Naive B cell (primary cell): Measurements from ENCODE around the gene LIMA1. TPM values are rescaled to one million over a fixed set of nuclear protein-coding genes. Genes with fewer than 3 reads are reported as not detected.

Source experiments
- ATAC-seq, 2 donors: fragments of 150-1000 bp; cut with Tn5 transposase; 2 replicates each; pipeline ENCODE4 v1.10.0; 2021; ENCODE audit warnings: low read depth in 2 of 2, mild to moderate bottlenecking in 2 of 2, moderate library complexity in 2 of 2
- DNase-seq: peaks from one replicate; pipeline ENCODE4 v3.0.0; 2022
- H3K27ac Mint-ChIP-seq, 6 donors: one replicate each; pipeline ENCODE4 v1.8.0; 2020 to 2022; ENCODE audit warnings: mild to moderate bottlenecking in 6 of 6, mixed read lengths in 6 of 6, moderate library complexity in 5 of 6, inconsistent platforms in 2 of 6
- H3K27me3 Mint-ChIP-seq, 3 donors: one replicate each; pipeline ENCODE4 v1.8.0; 2021 to 2022; ENCODE audit warnings: mixed read lengths in 3 of 3, mild to moderate bottlenecking in 1 of 3
- H3K36me3 Mint-ChIP-seq, 2 donors: one replicate each; pipeline ENCODE4 v1.8.0; 2020 to 2022; ENCODE audit warnings: mixed read lengths in 2 of 2, inconsistent platforms in 1 of 2, mild to moderate bottlenecking in 1 of 2
- H3K4me1 Mint-ChIP-seq, 3 donors: one replicate each; pipeline ENCODE4 v1.8.0; 2020 to 2022; ENCODE audit warnings: mixed read lengths in 3 of 3, inconsistent platforms in 1 of 3, mild to moderate bottlenecking in 1 of 3, moderate library complexity in 1 of 3
- H3K4me3 Mint-ChIP-seq, 8 donors: one replicate each; pipeline ENCODE4 v1.8.0; 2020 to 2022; ENCODE audit warnings: mild to moderate bottlenecking in 8 of 8, mixed read lengths in 8 of 8, moderate library complexity in 8 of 8, inconsistent platforms in 2 of 8
- H3K9me3 Mint-ChIP-seq, 7 donors: one replicate each; pipeline ENCODE4 v1.8.0; 2020 to 2022; ENCODE audit warnings: mixed read lengths in 7 of 7, mild to moderate bottlenecking in 5 of 7, inconsistent platforms in 2 of 7, moderate library complexity in 1 of 7
- polyA plus RNA-seq, 6 donors: library from polyadenylated mRNA; unstranded; fragments of 300-500 nt; fragmentation: Illumina TruSeq; gene quantifications; one replicate each; pipeline ENCODE4 v1.2.3, GENCODE V29; 2021; ENCODE audit warnings: low read depth in 6 of 6

LIMA1 gene
- polyA plus RNA-seq, 6 donors from 2014 or later, result 0.48 to 2.1 (median 1.5) TPM

- DNase-seq (no peak), ATAC-seq (no peak)
- Mint-ChIP-seq H3K27me3 (no peaks in the 10 kb centered on the region), H3K4me3 (no peak overlapping the region), H3K9me3 (no peaks in the 10 kb centered on the region), H3K36me3 (no peaks in the 10 kb centered on the region), H3K4me1 (peaks cover 8 to 15% (median 11%) of the 10 kb centered on the region in 3 donors), H3K27ac (no peak overlapping the region)
Observed at GRCh38 chr12:50192908-50193307, 90.4 kb downstream of the LIMA1 start.

- Mint-ChIP-seq H3K36me3 (no peaks in the 10 kb centered on the region), H3K4me1 (peaks cover 8 to 15% (median 11%) of the 10 kb centered on the region in 3 donors), H3K4me3 (no peak overlapping the region), H3K9me3 (no peaks in the 10 kb centered on the region), H3K27me3 (no peaks in the 10 kb centered on the region), H3K27ac (no peak overlapping the region)
- no peak for DNase-seq
- no peak for ATAC-seq
Observed at GRCh38 chr12:50192236-50192635, 91.1 kb downstream of the LIMA1 start.

GRCh38 chr12:50190859-50191258, 92.5 kb downstream of the LIMA1 start:
- DNase-seq, result no peak
- Mint-ChIP-seq H3K27me3 (no peaks in the 10 kb centered on the region), H3K9me3 (no peaks in the 10 kb centered on the region), H3K4me3 (no peak overlapping the region), H3K4me1 (peaks cover 8 to 15% (median 11%) of the 10 kb centered on the region in 3 donors), H3K36me3 (no peaks in the 10 kb centered on the region), H3K27ac (no peak overlapping the region)
- ATAC-seq, result no peak

GRCh38 chr12:50188875-50189575, 94.3 kb downstream of the LIMA1 start:
- peak; percentile 49 to 72 for ATAC-seq
- H3K9me3 Mint-ChIP-seq, result no peaks in the 10 kb centered on the region
- no peaks in the 10 kb centered on the region for H3K27me3 Mint-ChIP-seq

GRCh38 chr12:50188241-50188781, 95.0 kb downstream of the LIMA1 start:
- Mint-ChIP-seq H3K36me3 (no peaks in the 10 kb centered on the region), H3K4me1 (peaks cover 8 to 15% (median 11%) of the 10 kb centered on the region in 3 donors), H3K4me3 (peak overlapping the region in 3 of 8 donors; percentile 29 to 63 (median 42)), H3K27ac (peak overlapping the region in 5 of 6 donors; percentile 46 to 97 (median 94)), H3K27me3 (no peaks in the 10 kb centered on the region), H3K9me3 (no peaks in the 10 kb centered on the region)
- DNase-seq (no peak), ATAC-seq (no peak)

More at GRCh38 chr12:50188875-50189575, 94.3 kb downstream of the LIMA1 start:
- Mint-ChIP-seq H3K4me3 (peak overlapping the region in 5 of 8 donors; percentile 17 to 82 (median 50)), H3K27ac (peak overlapping the region; percentile 46 to 97 (median 94)), H3K36me3 (no peaks in the 10 kb centered on the region), H3K4me1 (peaks cover 8 to 15% (median 11%) of the 10 kb centered on the region in 3 donors)
- DNase-seq, result peak; percentile 14

- ATAC-seq (no peak), DNase-seq (no peak)
- H3K4me3 Mint-ChIP-seq, result no peak overlapping the region
- H3K27me3 Mint-ChIP-seq, result no peaks in the 10 kb centered on the region
- H3K27ac Mint-ChIP-seq, result peak overlapping the region in 3 of 6 donors; percentile 32 to 47 (median 38)
- H3K9me3 Mint-ChIP-seq, result no peaks in the 10 kb centered on the region
- H3K36me3 Mint-ChIP-seq, result no peaks in the 10 kb centered on the region
- H3K4me1 Mint-ChIP-seq, result peaks cover 8 to 15% (median 11%) of the 10 kb centered on the region in 3 donors
Observed at GRCh38 chr12:50187084-50187900, 96.0 kb downstream of the LIMA1 start.

GRCh38 chr12:50186681-50187080, 96.6 kb downstream of the LIMA1 start:
- no peak for DNase-seq
- H3K27ac Mint-ChIP-seq, result peak overlapping the region in 1 of 6 donors; percentile 38
- no peaks in the 10 kb centered on the region for H3K27me3 Mint-ChIP-seq
- no peaks in the 10 kb centered on the region for H3K36me3 Mint-ChIP-seq
- H3K4me3 Mint-ChIP-seq, result no peak overlapping the region
- H3K4me1 Mint-ChIP-seq, result peaks cover 8 to 15% (median 11%) of the 10 kb centered on the region in 3 donors
- no peaks in the 10 kb centered on the region for H3K9me3 Mint-ChIP-seq
- ATAC-seq, result no peak

GRCh38 chr12:50185970-50186663, 97.2 kb downstream of the LIMA1 start:
- no peaks in the 10 kb centered on the region for H3K36me3 Mint-ChIP-seq
- no peaks in the 10 kb centered on the region for H3K9me3 Mint-ChIP-seq
- ATAC-seq (no peak), DNase-seq (no peak)
- peaks cover 8 to 15% (median 11%) of the 10 kb centered on the region in 3 donors for H3K4me1 Mint-ChIP-seq
- no peak overlapping the region for H3K4me3 Mint-ChIP-seq
- peak overlapping the region in 2 of 6 donors; percentile 38 to 58 for H3K27ac Mint-ChIP-seq
- H3K27me3 Mint-ChIP-seq, result no peaks in the 10 kb centered on the region

- H3K27me3 Mint-ChIP-seq, result no peaks in the 10 kb centered on the region
- H3K4me1 Mint-ChIP-seq, result peaks cover 8 to 15% (median 11%) of the 10 kb centered on the region in 3 donors
- no peak for ATAC-seq
- H3K4me3 Mint-ChIP-seq, result no peak overlapping the region
- no peaks in the 10 kb centered on the region for H3K36me3 Mint-ChIP-seq
- no peaks in the 10 kb centered on the region for H3K9me3 Mint-ChIP-seq
- no peak for DNase-seq
- H3K27ac Mint-ChIP-seq, result peak overlapping the region in 2 of 6 donors; percentile 50 to 58
Observed at GRCh38 chr12:50185301-50185895, 97.9 kb downstream of the LIMA1 start.

- H3K36me3 Mint-ChIP-seq, result no peaks in the 10 kb centered on the region
- no peaks in the 10 kb centered on the region for H3K9me3 Mint-ChIP-seq
- DNase-seq (no peak), ATAC-seq (no peak)
- H3K4me3 Mint-ChIP-seq, result no peak overlapping the region
- H3K27me3 Mint-ChIP-seq, result no peaks in the 10 kb centered on the region
- peaks cover 8 to 12% (median 9%) of the 10 kb centered on the region in 3 donors for H3K4me1 Mint-ChIP-seq
- peak overlapping the region in 1 of 6 donors; percentile 24 for H3K27ac Mint-ChIP-seq
Observed at GRCh38 chr12:50184261-50184660, 99.1 kb downstream of the LIMA1 start.

GRCh38 chr12:50182461-50182860, 100.9 kb downstream of the LIMA1 start:
- no peaks in the 10 kb centered on the region for H3K4me1 Mint-ChIP-seq
- no peaks in the 10 kb centered on the region for H3K36me3 Mint-ChIP-seq
- H3K27me3 Mint-ChIP-seq, result no peaks in the 10 kb centered on the region
- DNase-seq (no peak), ATAC-seq (no peak)
- no peak overlapping the region for H3K27ac Mint-ChIP-seq
- no peaks in the 10 kb centered on the region for H3K9me3 Mint-ChIP-seq
- H3K4me3 Mint-ChIP-seq, result no peak overlapping the region

- Mint-ChIP-seq H3K9me3 (no peaks in the 10 kb centered on the region), H3K27me3 (no peaks in the 10 kb centered on the region), H3K27ac (no peak overlapping the region), H3K4me1 (no peaks in the 10 kb centered on the region), H3K4me3 (no peak overlapping the region), H3K36me3 (no peaks in the 10 kb centered on the region)
- DNase-seq (no peak), ATAC-seq (no peak)
Observed at GRCh38 chr12:50181691-50182090, 101.6 kb downstream of the LIMA1 start.

GRCh38 chr12:50175716-50176026, 107.6 kb downstream of the LIMA1 start:
- Mint-ChIP-seq H3K9me3 (peaks cover 0 to under 1% (median 0%) of the 10 kb centered on the region in 7 donors), H3K4me3 (no peak overlapping the region), H3K4me1 (no peaks in the 10 kb centered on the region), H3K27ac (no peak overlapping the region), H3K27me3 (no peaks in the 10 kb centered on the region), H3K36me3 (no peaks in the 10 kb centered on the region)
- no peak for DNase-seq
- ATAC-seq, result no peak
